ENCODE measurements around the gene DYNLT4. TPM values are rescaled to one million over a fixed set of nuclear protein-coding genes. Genes with fewer than 3 reads are reported as not detected.
"Not testable (repeated sequence)": the region's sequence is repeated elsewhere in the genome, so short reads cannot be mapped to it uniquely, and the experiment has no call there.

DYNLT4 gene
- total RNA-seq, 1 experiment from 2014 or later = 0.54 TPM

DNA sequence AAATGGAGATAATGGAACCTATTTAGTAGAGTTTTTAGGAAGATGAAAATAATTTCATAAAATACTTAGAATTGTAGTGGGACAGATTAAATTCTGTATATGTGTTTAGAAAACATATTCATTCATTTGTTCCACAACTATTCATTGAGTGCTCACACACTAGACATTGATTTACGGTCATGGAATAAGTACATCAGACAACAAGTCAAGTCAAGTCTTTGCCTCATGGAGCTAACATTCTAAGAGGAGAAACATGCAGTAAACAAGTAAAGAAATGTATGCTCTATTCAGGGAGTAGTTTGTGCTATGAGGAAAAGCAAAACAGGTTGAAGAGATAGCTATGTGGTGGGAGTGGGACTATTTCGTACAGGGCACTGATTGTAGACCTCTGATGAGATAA lies 10.2 kb upstream of the DYNLT4 start:
- TF ChIP-seq, protein P1, sequence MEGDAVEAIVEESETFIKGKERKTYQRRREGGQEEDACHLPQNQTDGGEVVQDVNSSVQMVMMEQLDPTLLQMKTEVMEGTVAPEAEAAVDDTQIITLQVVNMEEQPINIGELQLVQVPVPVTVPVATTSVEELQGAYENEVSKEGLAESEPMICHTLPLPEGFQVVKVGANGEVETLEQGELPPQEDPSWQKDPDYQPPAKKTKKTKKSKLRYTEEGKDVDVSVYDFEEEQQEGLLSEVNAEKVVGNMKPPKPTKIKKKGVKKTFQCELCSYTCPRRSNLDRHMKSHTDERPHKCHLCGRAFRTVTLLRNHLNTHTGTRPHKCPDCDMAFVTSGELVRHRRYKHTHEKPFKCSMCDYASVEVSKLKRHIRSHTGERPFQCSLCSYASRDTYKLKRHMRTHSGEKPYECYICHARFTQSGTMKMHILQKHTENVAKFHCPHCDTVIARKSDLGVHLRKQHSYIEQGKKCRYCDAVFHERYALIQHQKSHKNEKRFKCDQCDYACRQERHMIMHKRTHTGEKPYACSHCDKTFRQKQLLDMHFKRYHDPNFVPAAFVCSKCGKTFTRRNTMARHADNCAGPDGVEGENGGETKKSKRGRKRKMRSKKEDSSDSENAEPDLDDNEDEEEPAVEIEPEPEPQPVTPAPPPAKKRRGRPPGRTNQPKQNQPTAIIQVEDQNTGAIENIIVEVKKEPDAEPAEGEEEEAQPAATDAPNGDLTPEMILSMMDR (conservative IDR thresholded peaks at IDR 0.05; ENCODE audit: low read depth, low read length) = no peak
- TF ChIP-seq EZH2 (IDR thresholded peaks at IDR 0.05; ENCODE audit: borderline replicate concordance, low read depth, low read length, poor library complexity, severe bottlenecking) = no peak
- H3K4me3 ChIP-seq (ENCODE audit: low read depth, low read length, poor library complexity, severe bottlenecking) = no peak overlapping the region
- ChIA-PET CTCF (interaction anchor here (1.2 kb wide), 1 partner anchor 17 kb away, joined by 3 read pairs; the partner anchor contains the start of gene PLK3), POLR2A (ENCODE audit: low non-redundant PET) (interaction anchor here (2.3 kb wide), 1 partner anchor 9 kb away, joined by 18 read pairs; the partner anchor contains the start of genes BTBD19 and DYNLT4)
- H3K27ac ChIP-seq (ENCODE audit: low read depth, low read length, poor library complexity, severe bottlenecking) = no peak overlapping the region
- intact Hi-C loops (cut with micrococcal nuclease; ENCODE audit: unreplicated experiment) = no loop called here
- no peak for DNase-seq (ENCODE audit: low spot score)
- BruUV-seq (replicated peaks) = no TSS peak
- H3K36me3 ChIP-seq (ENCODE audit: insufficient read depth, low read length, poor library complexity, severe bottlenecking) = no peaks in the 10 kb centered on the region
- peaks cover 6% of the 10 kb centered on the region for H3K4me1 ChIP-seq (ENCODE audit: insufficient read depth, low read length, poor library complexity, severe bottlenecking)
- no peaks in the 10 kb centered on the region for H3K9me3 ChIP-seq (ENCODE audit: low read depth, low read length, poor library complexity, severe bottlenecking)
- no peaks in the 10 kb centered on the region for H3K27me3 ChIP-seq (replicated peaks; ENCODE audit: insufficient read depth, low read depth, low read length, poor library complexity)

DNA sequence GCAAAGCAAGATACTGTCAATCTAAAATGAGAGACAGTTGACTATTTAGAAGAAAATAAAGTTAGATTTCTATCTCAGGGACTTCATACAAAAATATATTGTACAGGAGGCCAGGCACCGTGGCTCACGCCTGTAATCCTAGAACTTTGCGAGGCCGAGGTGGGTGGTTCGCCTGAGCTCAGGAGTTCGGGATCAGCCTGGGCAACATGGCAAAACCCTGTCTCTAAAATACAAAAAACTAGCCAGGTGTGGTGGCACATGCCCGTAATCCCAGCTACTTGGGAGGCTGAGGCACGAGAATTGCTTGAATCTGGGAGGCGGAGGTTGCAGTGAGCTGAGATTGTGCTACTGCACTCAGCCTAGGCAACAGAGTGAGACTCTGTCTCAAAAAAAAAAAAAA lies 8.8 kb upstream of the DYNLT4 start:
- H3K36me3 ChIP-seq (ENCODE audit: insufficient read depth, low read length, poor library complexity, severe bottlenecking); intact Hi-C loops (cut with micrococcal nuclease; ENCODE audit: unreplicated experiment); H3K9me3 ChIP-seq (ENCODE audit: low read depth, low read length, poor library complexity, severe bottlenecking); H3K27ac ChIP-seq (ENCODE audit: low read depth, low read length, poor library complexity, severe bottlenecking); BruUV-seq (replicated peaks); CTCF ChIA-PET; H3K4me3 ChIP-seq (ENCODE audit: low read depth, low read length, poor library complexity, severe bottlenecking); DNase-seq (ENCODE audit: low spot score); H3K27me3 ChIP-seq (replicated peaks; ENCODE audit: insufficient read depth, low read depth, low read length, poor library complexity): not testable (repeated sequence)
- POLR2A ChIA-PET (ENCODE audit: low non-redundant PET) = interaction anchor here (0.6 kb wide), 2 partner anchors 94 to 117 kb away, joined by 3 to 4 read pairs; no protein-coding TSS in a partner anchor
- H3K4me1 ChIP-seq (ENCODE audit: insufficient read depth, low read length, poor library complexity, severe bottlenecking) = peaks cover 16% of the 10 kb centered on the region

GRCh38 chr1:44812822-44813543 lies 5.8 kb upstream of the DYNLT4 start:
- Histone ChIP-seq H3K9me3 (ENCODE audit: low read depth, low read length, poor library complexity, severe bottlenecking) (no peaks in the 10 kb centered on the region), H3K36me3 (ENCODE audit: insufficient read depth, low read length, poor library complexity, severe bottlenecking) (no peaks in the 10 kb centered on the region), H3K4me1 (ENCODE audit: insufficient read depth, low read length, poor library complexity, severe bottlenecking) (peaks cover 39% of the 10 kb centered on the region), H3K27me3 (replicated peaks; ENCODE audit: insufficient read depth, low read depth, low read length, poor library complexity) (no peaks in the 10 kb centered on the region), H3K4me3 (ENCODE audit: low read depth, low read length, poor library complexity, severe bottlenecking) (no peak overlapping the region), H3K27ac (ENCODE audit: low read depth, low read length, poor library complexity, severe bottlenecking) (no peak overlapping the region)
- DNase-seq (ENCODE audit: low spot score) = no peak
- ChIA-PET POLR2A (ENCODE audit: low non-redundant PET) (interaction anchor here (0.7 kb wide), 1 partner anchor 470 kb away, joined by 5 read pairs; no protein-coding TSS in a partner anchor), CTCF (no interaction called here)
- TF ChIP-seq, protein P1 (conservative IDR thresholded peaks at IDR 0.05; ENCODE audit: low read depth, low read length) = no peak
- TF ChIP-seq EZH2 (IDR thresholded peaks at IDR 0.05; ENCODE audit: borderline replicate concordance, low read depth, low read length, poor library complexity, severe bottlenecking) = no peak
- intact Hi-C loops (cut with micrococcal nuclease; ENCODE audit: unreplicated experiment) = no loop called here
- BruUV-seq (replicated peaks) = no TSS peak
